Fibroblast of upper back skin (primary cell): ENCODE measurements around the gene SLC20A1.

Experiments used
- DNase-seq: peaks from one replicate; pipeline ENCODE4 v3.0.0-alpha.2; 2013

The SLC20A1 gene

GRCh38 chr2:112712465-112712864, 66.7 kb downstream of the SLC20A1 start:
- no peak for DNase-seq

GRCh38 chr2:112712903-112713584, 67.3 kb downstream of the SLC20A1 start:
- no peak for DNase-seq
